ENCODE measurements around the gene TP53I11.

TP53I11 gene

GRCh38 chr11:44959064-44959463 lies 8.4 kb upstream of the TP53I11 start:
- H3K27me3 ChIP-seq (ENCODE audit: control insufficient read depth in 5 of 5, insufficient read depth in 4 of 5, low read length in 5 of 5) = peaks cover 0 to 21% (median 0%) of the 10 kb centered on the region in 5 donors
- H3K4me1 ChIP-seq (ENCODE audit: control insufficient read depth in 5 of 5, insufficient read depth in 5 of 5, low read length in 5 of 5) = peaks cover 4 to 33% (median 15%) of the 10 kb centered on the region in 5 donors
- no peak overlapping the region for H3K4me3 ChIP-seq (ENCODE audit: low read depth in 1 of 5, low read length in 5 of 5)
- no peaks in the 10 kb centered on the region for H3K36me3 ChIP-seq (ENCODE audit: control insufficient read depth in 5 of 5, insufficient read depth in 5 of 5, low read length in 5 of 5)
- H3K9me3 ChIP-seq (ENCODE audit: control insufficient read depth in 5 of 5, low read length in 5 of 5) = no peaks in the 10 kb centered on the region
- no peak overlapping the region for H3K9ac ChIP-seq (ENCODE audit: low read length in 5 of 5)
- H3K27ac ChIP-seq (ENCODE audit: low read depth, low read length) = no peak overlapping the region

GRCh38 chr11:44957776-44958564 lies 7.3 kb upstream of the TP53I11 start:
- peaks cover 4 to 33% (median 15%) of the 10 kb centered on the region in 5 donors for H3K4me1 ChIP-seq (ENCODE audit: control insufficient read depth in 5 of 5, insufficient read depth in 5 of 5, low read length in 5 of 5)
- H3K36me3 ChIP-seq (ENCODE audit: control insufficient read depth in 5 of 5, insufficient read depth in 5 of 5, low read length in 5 of 5) = no peaks in the 10 kb centered on the region
- no peak overlapping the region for H3K9ac ChIP-seq (ENCODE audit: low read length in 5 of 5)
- peaks cover 0 to 21% (median 0%) of the 10 kb centered on the region in 5 donors for H3K27me3 ChIP-seq (ENCODE audit: control insufficient read depth in 5 of 5, insufficient read depth in 4 of 5, low read length in 5 of 5)
- no peak overlapping the region for H3K4me3 ChIP-seq (ENCODE audit: low read depth in 1 of 5, low read length in 5 of 5)
- no peak overlapping the region for H3K27ac ChIP-seq (ENCODE audit: low read depth, low read length)
- no peaks in the 10 kb centered on the region for H3K9me3 ChIP-seq (ENCODE audit: control insufficient read depth in 5 of 5, low read length in 5 of 5)

GRCh38 chr11:44957040-44957515 lies 6.4 kb upstream of the TP53I11 start:
- Histone ChIP-seq H3K9me3 (ENCODE audit: control insufficient read depth in 5 of 5, low read length in 5 of 5) (no peaks in the 10 kb centered on the region), H3K27ac (ENCODE audit: low read depth, low read length) (no peak overlapping the region), H3K27me3 (ENCODE audit: control insufficient read depth in 5 of 5, insufficient read depth in 4 of 5, low read length in 5 of 5) (peaks cover 0 to 21% (median 0%) of the 10 kb centered on the region in 5 donors), H3K36me3 (ENCODE audit: control insufficient read depth in 5 of 5, insufficient read depth in 5 of 5, low read length in 5 of 5) (no peaks in the 10 kb centered on the region), H3K4me1 (ENCODE audit: control insufficient read depth in 5 of 5, insufficient read depth in 5 of 5, low read length in 5 of 5) (peaks cover 4 to 33% (median 15%) of the 10 kb centered on the region in 5 donors), H3K4me3 (ENCODE audit: low read depth in 1 of 5, low read length in 5 of 5) (no peak overlapping the region), H3K9ac (ENCODE audit: low read length in 5 of 5) (no peak overlapping the region)

GRCh38 chr11:44955015-44955738 lies 4.5 kb upstream of the TP53I11 start:
- H3K9me3 ChIP-seq (ENCODE audit: control insufficient read depth in 5 of 5, low read length in 5 of 5) = no peaks in the 10 kb centered on the region

GRCh38 chr11:44954051-44954906 lies 3.6 kb upstream of the TP53I11 start:
- H3K27ac ChIP-seq (ENCODE audit: low read depth, low read length) = no peak overlapping the region
- H3K9me3 ChIP-seq (ENCODE audit: control insufficient read depth in 5 of 5, low read length in 5 of 5) = no peaks in the 10 kb centered on the region
- peaks cover 0 to 17% (median 0%) of the 10 kb centered on the region in 5 donors for H3K27me3 ChIP-seq (ENCODE audit: control insufficient read depth in 5 of 5, insufficient read depth in 4 of 5, low read length in 5 of 5)
- H3K36me3 ChIP-seq (ENCODE audit: control insufficient read depth in 5 of 5, insufficient read depth in 5 of 5, low read length in 5 of 5) = no peaks in the 10 kb centered on the region
- H3K4me1 ChIP-seq (ENCODE audit: control insufficient read depth in 5 of 5, insufficient read depth in 5 of 5, low read length in 5 of 5) = peaks cover 4 to 50% (median 27%) of the 10 kb centered on the region in 5 donors
- H3K4me3 ChIP-seq (ENCODE audit: low read depth in 1 of 5, low read length in 5 of 5) = no peak overlapping the region
- H3K9ac ChIP-seq (ENCODE audit: low read length in 5 of 5) = no peak overlapping the region

More at GRCh38 chr11:44955015-44955738, 4.5 kb upstream of the TP53I11 start:
- H3K27me3 ChIP-seq (ENCODE audit: control insufficient read depth in 5 of 5, insufficient read depth in 4 of 5, low read length in 5 of 5) = peaks cover 0 to 17% (median 0%) of the 10 kb centered on the region in 5 donors
- no peak overlapping the region for H3K4me3 ChIP-seq (ENCODE audit: low read depth in 1 of 5, low read length in 5 of 5)
- H3K27ac ChIP-seq (ENCODE audit: low read depth, low read length) = no peak overlapping the region
- H3K9ac ChIP-seq (ENCODE audit: low read length in 5 of 5) = no peak overlapping the region
- H3K4me1 ChIP-seq (ENCODE audit: control insufficient read depth in 5 of 5, insufficient read depth in 5 of 5, low read length in 5 of 5) = peaks cover 4 to 41% (median 20%) of the 10 kb centered on the region in 5 donors
- no peaks in the 10 kb centered on the region for H3K36me3 ChIP-seq (ENCODE audit: control insufficient read depth in 5 of 5, insufficient read depth in 5 of 5, low read length in 5 of 5)

- no peaks in the 10 kb centered on the region for H3K36me3 ChIP-seq (ENCODE audit: control insufficient read depth in 5 of 5, insufficient read depth in 5 of 5, low read length in 5 of 5)
- no peak overlapping the region for H3K27ac ChIP-seq (ENCODE audit: low read depth, low read length)
- peaks cover 4 to 66% (median 41%) of the 10 kb centered on the region in 5 donors for H3K4me1 ChIP-seq (ENCODE audit: control insufficient read depth in 5 of 5, insufficient read depth in 5 of 5, low read length in 5 of 5)
- H3K9me3 ChIP-seq (ENCODE audit: control insufficient read depth in 5 of 5, low read length in 5 of 5) = no peaks in the 10 kb centered on the region
- H3K9ac ChIP-seq (ENCODE audit: low read length in 5 of 5) = no peak overlapping the region
- no peak overlapping the region for H3K4me3 ChIP-seq (ENCODE audit: low read depth in 1 of 5, low read length in 5 of 5)
- H3K27me3 ChIP-seq (ENCODE audit: control insufficient read depth in 5 of 5, insufficient read depth in 4 of 5, low read length in 5 of 5) = peaks cover 0 to 17% (median 0%) of the 10 kb centered on the region in 5 donors
These were observed 2.0 kb upstream of the TP53I11 start for GRCh38 chr11:44952500-44953260.

- Histone ChIP-seq H3K27me3 (ENCODE audit: control insufficient read depth in 5 of 5, insufficient read depth in 4 of 5, low read length in 5 of 5) (peaks cover 0 to 17% (median 0%) of the 10 kb centered on the region in 5 donors), H3K9ac (ENCODE audit: low read length in 5 of 5) (no peak overlapping the region), H3K9me3 (ENCODE audit: control insufficient read depth in 5 of 5, low read length in 5 of 5) (no peaks in the 10 kb centered on the region)
These were observed 1.4 kb upstream of the TP53I11 start for GRCh38 chr11:44952082-44952481.

GRCh38 chr11:44950031-44950624 lies 555 bp downstream of the TP53I11 start:
- Histone ChIP-seq H3K9ac (ENCODE audit: low read length in 5 of 5) (peak overlapping the region in 4 of 5 donors; percentile 70 to 78 (median 76)), H3K4me3 (ENCODE audit: low read depth in 1 of 5, low read length in 5 of 5) (peak overlapping the region; percentile 59 to 86 (median 79)), H3K27me3 (ENCODE audit: control insufficient read depth in 5 of 5, insufficient read depth in 4 of 5, low read length in 5 of 5) (peaks cover 0 to 9% (median 0%) of the 10 kb centered on the region in 5 donors), H3K27ac (ENCODE audit: low read depth, low read length) (peak overlapping the region; percentile 60), H3K9me3 (ENCODE audit: control insufficient read depth in 5 of 5, low read length in 5 of 5) (no peaks in the 10 kb centered on the region), H3K4me1 (ENCODE audit: control insufficient read depth in 5 of 5, insufficient read depth in 5 of 5, low read length in 5 of 5) (peaks cover 9 to 69% (median 56%) of the 10 kb centered on the region in 5 donors), H3K36me3 (ENCODE audit: control insufficient read depth in 5 of 5, insufficient read depth in 5 of 5, low read length in 5 of 5) (peaks cover 0 to 6% (median 4%) of the 10 kb centered on the region in 5 donors)

More at GRCh38 chr11:44952082-44952481, 1.4 kb upstream of the TP53I11 start:
- no peak overlapping the region for H3K4me3 ChIP-seq (ENCODE audit: low read depth in 1 of 5, low read length in 5 of 5)
- H3K27ac ChIP-seq (ENCODE audit: low read depth, low read length) = no peak overlapping the region
- H3K36me3 ChIP-seq (ENCODE audit: control insufficient read depth in 5 of 5, insufficient read depth in 5 of 5, low read length in 5 of 5) = no peaks in the 10 kb centered on the region
- peaks cover 4 to 69% (median 47%) of the 10 kb centered on the region in 5 donors for H3K4me1 ChIP-seq (ENCODE audit: control insufficient read depth in 5 of 5, insufficient read depth in 5 of 5, low read length in 5 of 5)
